HepG2 (cell line): ENCODE data around the gene TSACC. TPM values are rescaled to one million over a fixed set of nuclear protein-coding genes. Genes with fewer than 3 reads are reported as not detected.

Experiments used
- HNRNPK ChIP-seq: fragments of 200-400 bp; formaldehyde crosslinking; IDR thresholded peaks from 2 replicates; pipeline ENCODE4 v1.6.1; 2018; ENCODE audit warnings: low read length, low read depth, moderate library complexity, mild to moderate bottlenecking; ENCODE audit not compliant: poor library complexity, severe bottlenecking
- IRF2 ChIP-seq: IDR thresholded peaks from 2 replicates; pipeline ENCODE4 v1.6.1; 2018; ENCODE audit warnings: missing genetic modification reagents, missing compliant biosample characterization
- MTF2 ChIP-seq: sonication (generic); formaldehyde crosslinking; IDR thresholded peaks from 2 replicates; pipeline ENCODE4 v1.5.0; 2020; ENCODE audit warnings: missing genetic modification reagents, borderline replicate concordance
- NCOA5 ChIP-seq: sonication (generic); formaldehyde crosslinking; IDR thresholded peaks from 2 replicates; pipeline ENCODE4 v1.4.0; 2020; ENCODE audit warnings: missing genetic modification reagents
- PCBP1 ChIP-seq: fragments of 200-400 bp; formaldehyde crosslinking; IDR thresholded peaks from 2 replicates; pipeline ENCODE4 v1.6.1; 2017; ENCODE audit warnings: mild to moderate bottlenecking, low read depth, low read length, borderline replicate concordance
- PLRG1 ChIP-seq: fragments of 450-650 bp; conservative IDR thresholded peaks from 2 replicates; pipeline ENCODE4 v1.6.1; 2016
- SMAD9 ChIP-seq: sonication (generic); formaldehyde crosslinking; IDR thresholded peaks from 2 replicates; pipeline ENCODE4 v1.5.1; 2020; ENCODE audit warnings: mild to moderate bottlenecking, missing genetic modification reagents
- ZNF234 ChIP-seq: sonication (generic); formaldehyde crosslinking; conservative IDR thresholded peaks from 2 replicates; pipeline ENCODE4 v1.5.1; 2020; ENCODE audit warnings: mild to moderate bottlenecking, missing genetic modification reagents
- ZNF619 ChIP-seq: sonication (generic); formaldehyde crosslinking; IDR thresholded peaks from 2 replicates; pipeline ENCODE4 v1.4.0; 2020; ENCODE audit warnings: mild to moderate bottlenecking, missing genetic modification reagents
- ZNF670 ChIP-seq: sonication (generic); formaldehyde crosslinking; IDR thresholded peaks from 2 replicates; pipeline ENCODE4 v1.8.0; 2022; ENCODE audit warnings: mild to moderate bottlenecking, missing genetic modification reagents, borderline replicate concordance
- ZSCAN12 ChIP-seq: sonication (generic); formaldehyde crosslinking; IDR thresholded peaks from 2 replicates; pipeline ENCODE4 v1.9.0; 2021; ENCODE audit warnings: mild to moderate bottlenecking, missing genetic modification reagents
- polyA plus RNA-seq, 8 experiments: library from polyadenylated mRNA; depleted of rRNA in 3 of 8; stranded (reverse) in 7 of 8; unstranded in 1 of 8; fragments of >200 nt; fragmentation: Illumina TruSeq in 4 of 8; extraction: Trizol in 4 of 8; gene quantifications; 2 replicates each; pipeline versions ENCODE4 v1.2.1 to v1.2.3, GENCODE V29; 2011 to 2016; ENCODE audit warnings: low read depth in 4 of 8, missing spikeins in 1 of 8, mixed read lengths in 1 of 8; ENCODE audit not compliant: insufficient read depth in 1 of 8
- total RNA-seq, 5 experiments: library from RNA; depleted of rRNA; stranded (reverse); fragments of >200 nt; fragmentation: Illumina TruSeq; extraction: Trizol; gene quantifications; 2 replicates each; pipeline ENCODE4 v1.2.3, GENCODE V29; 2016; ENCODE audit warnings: low read depth in 1 of 5
- TF ChIP-seq, protein P1 (sequence below): sonication (generic); formaldehyde crosslinking; conservative IDR thresholded peaks from 2 replicates; pipeline ENCODE4 v1.8.0; 2022; ENCODE audit warnings: low read depth, missing genetic modification reagents
- TF ChIP-seq, protein P2 (sequence below): IDR thresholded peaks from 2 replicates; pipeline ENCODE4 v1.6.1; 2016; ENCODE audit warnings: missing compliant biosample characterization, missing genetic modification reagents, borderline replicate concordance
- TF ChIP-seq, protein P3 (sequence below): sonication (generic); formaldehyde crosslinking; IDR thresholded peaks from 2 replicates; pipeline ENCODE4 v1.4.0; 2020; ENCODE audit warnings: missing genetic modification reagents
- TF ChIP-seq, protein P4 (sequence below), 2 experiments: IDR thresholded peaks; 2 replicates each; pipeline ENCODE4 v1.6.1; 2011 to 2012; ENCODE audit warnings: low read length in 2 of 2, borderline replicate concordance in 1 of 2, low read depth in 1 of 2, mild to moderate bottlenecking in 1 of 2, moderate library complexity in 1 of 2
- TF ChIP-seq, protein P5 (sequence below): sonication (generic); formaldehyde crosslinking; IDR thresholded peaks from 2 replicates; pipeline ENCODE4 v1.8.0; 2022; ENCODE audit warnings: mild to moderate bottlenecking, missing genetic modification reagents, borderline replicate concordance
- TF ChIP-seq, protein P6 (sequence below): sonication (generic); formaldehyde crosslinking; IDR thresholded peaks from 2 replicates; pipeline ENCODE4 v1.8.0; 2022; ENCODE audit warnings: mild to moderate bottlenecking, missing genetic modification reagents, moderate library complexity

TSACC gene
- total and polyA plus RNA-seq, 2 of the 13 experiments (the other 11 are each of a cell fraction or from before 2014, with no cell fraction given): 1.5 to 2.6 TPM

DNA sequence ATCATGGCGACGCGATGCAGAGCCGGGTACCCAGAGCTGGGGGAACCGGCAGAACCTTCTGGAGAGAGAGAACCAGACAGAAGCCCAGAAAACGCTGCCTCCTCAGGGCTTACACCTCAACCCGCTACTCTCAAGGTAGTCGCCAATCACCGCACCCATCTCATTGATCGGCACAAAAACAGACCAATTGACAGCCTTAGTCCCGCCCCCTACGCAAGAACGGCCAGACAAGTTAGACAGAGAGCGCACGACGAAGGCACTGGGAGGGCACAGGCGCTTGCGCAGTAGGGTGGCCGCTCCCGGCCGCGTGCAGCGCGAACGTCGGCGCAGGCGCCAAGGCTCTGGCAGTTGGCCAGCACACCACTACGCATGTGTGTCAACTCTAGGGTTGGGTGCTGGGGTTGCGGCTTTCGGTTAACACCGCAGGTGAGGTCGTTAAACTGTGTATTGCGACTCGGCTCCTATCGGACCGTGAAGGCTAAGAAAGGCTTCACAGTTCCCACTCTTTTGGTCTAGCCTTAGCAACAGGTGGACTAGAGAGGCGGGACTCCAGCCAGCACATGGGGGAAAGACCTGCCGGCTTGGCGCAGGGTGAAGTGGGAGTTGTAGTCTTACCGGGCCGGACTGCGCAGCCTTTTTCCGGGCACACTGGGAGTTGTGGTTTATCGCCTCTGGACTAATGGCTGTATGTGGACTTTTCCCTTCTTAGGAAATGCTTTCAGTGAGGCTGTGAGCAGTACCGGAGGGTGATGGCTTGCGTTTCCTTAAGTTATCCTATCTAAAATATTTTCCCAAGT lies at the start of gene TSACC, which contains the start of gene CCT3 (continued):
- TF ChIP-seq, protein P1, sequence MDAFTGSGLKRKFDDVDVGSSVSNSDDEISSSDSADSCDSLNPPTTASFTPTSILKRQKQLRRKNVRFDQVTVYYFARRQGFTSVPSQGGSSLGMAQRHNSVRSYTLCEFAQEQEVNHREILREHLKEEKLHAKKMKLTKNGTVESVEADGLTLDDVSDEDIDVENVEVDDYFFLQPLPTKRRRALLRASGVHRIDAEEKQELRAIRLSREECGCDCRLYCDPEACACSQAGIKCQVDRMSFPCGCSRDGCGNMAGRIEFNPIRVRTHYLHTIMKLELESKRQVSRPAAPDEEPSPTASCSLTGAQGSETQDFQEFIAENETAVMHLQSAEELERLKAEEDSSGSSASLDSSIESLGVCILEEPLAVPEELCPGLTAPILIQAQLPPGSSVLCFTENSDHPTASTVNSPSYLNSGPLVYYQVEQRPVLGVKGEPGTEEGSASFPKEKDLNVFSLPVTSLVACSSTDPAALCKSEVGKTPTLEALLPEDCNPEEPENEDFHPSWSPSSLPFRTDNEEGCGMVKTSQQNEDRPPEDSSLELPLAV: no peak
- TF ChIP-seq IRF2 (CRISPR knock-in tag) (peak; percentile 81), ZNF619 (no peak), ZNF670 (CRISPR knock-in tag) (peak; percentile 49; the same call in 1 of the 2 replicates), PCBP1 (no peak), ZNF234 (CRISPR knock-in tag) (no peak), HNRNPK (no peak), MTF2 (CRISPR knock-in tag) (no peak), ZSCAN12 (CRISPR knock-in tag) (no peak), NCOA5 (CRISPR knock-in tag) (no peak), PLRG1 (no peak), SMAD9 (no peak)
- TF ChIP-seq, protein P2, sequence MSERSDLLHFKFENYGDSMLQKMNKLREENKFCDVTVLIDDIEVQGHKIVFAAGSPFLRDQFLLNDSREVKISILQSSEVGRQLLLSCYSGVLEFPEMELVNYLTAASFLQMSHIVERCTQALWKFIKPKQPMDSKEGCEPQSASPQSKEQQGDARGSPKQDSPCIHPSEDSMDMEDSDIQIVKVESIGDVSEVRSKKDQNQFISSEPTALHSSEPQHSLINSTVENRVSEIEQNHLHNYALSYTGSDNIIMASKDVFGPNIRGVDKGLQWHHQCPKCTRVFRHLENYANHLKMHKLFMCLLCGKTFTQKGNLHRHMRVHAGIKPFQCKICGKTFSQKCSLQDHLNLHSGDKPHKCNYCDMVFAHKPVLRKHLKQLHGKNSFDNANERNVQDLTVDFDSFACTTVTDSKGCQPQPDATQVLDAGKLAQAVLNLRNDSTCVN (CRISPR knock-in tag): peak; percentile 96
- TF ChIP-seq, protein P3, sequence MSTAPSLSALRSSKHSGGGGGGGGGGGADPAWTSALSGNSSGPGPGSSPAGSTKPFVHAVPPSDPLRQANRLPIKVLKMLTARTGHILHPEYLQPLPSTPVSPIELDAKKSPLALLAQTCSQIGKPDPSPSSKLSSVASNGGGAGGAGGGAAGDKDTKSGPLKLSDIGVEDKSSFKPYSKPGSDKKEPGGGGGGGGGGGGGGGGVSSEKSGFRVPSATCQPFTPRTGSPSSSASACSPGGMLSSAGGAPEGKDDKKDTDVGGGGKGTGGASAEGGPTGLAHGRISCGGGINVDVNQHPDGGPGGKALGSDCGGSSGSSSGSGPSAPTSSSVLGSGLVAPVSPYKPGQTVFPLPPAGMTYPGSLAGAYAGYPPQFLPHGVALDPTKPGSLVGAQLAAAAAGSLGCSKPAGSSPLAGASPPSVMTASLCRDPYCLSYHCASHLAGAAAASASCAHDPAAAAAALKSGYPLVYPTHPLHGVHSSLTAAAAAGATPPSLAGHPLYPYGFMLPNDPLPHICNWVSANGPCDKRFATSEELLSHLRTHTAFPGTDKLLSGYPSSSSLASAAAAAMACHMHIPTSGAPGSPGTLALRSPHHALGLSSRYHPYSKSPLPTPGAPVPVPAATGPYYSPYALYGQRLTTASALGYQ (CRISPR knock-in tag): no peak
- TF ChIP-seq, protein P4, sequence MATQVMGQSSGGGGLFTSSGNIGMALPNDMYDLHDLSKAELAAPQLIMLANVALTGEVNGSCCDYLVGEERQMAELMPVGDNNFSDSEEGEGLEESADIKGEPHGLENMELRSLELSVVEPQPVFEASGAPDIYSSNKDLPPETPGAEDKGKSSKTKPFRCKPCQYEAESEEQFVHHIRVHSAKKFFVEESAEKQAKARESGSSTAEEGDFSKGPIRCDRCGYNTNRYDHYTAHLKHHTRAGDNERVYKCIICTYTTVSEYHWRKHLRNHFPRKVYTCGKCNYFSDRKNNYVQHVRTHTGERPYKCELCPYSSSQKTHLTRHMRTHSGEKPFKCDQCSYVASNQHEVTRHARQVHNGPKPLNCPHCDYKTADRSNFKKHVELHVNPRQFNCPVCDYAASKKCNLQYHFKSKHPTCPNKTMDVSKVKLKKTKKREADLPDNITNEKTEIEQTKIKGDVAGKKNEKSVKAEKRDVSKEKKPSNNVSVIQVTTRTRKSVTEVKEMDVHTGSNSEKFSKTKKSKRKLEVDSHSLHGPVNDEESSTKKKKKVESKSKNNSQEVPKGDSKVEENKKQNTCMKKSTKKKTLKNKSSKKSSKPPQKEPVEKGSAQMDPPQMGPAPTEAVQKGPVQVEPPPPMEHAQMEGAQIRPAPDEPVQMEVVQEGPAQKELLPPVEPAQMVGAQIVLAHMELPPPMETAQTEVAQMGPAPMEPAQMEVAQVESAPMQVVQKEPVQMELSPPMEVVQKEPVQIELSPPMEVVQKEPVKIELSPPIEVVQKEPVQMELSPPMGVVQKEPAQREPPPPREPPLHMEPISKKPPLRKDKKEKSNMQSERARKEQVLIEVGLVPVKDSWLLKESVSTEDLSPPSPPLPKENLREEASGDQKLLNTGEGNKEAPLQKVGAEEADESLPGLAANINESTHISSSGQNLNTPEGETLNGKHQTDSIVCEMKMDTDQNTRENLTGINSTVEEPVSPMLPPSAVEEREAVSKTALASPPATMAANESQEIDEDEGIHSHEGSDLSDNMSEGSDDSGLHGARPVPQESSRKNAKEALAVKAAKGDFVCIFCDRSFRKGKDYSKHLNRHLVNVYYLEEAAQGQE (IDR thresholded peaks at IDR 0.05; ENCODE audit: borderline replicate concordance in 1 of 2, low read depth in 1 of 2, low read length in 2 of 2): no peak
- TF ChIP-seq, protein P5, sequence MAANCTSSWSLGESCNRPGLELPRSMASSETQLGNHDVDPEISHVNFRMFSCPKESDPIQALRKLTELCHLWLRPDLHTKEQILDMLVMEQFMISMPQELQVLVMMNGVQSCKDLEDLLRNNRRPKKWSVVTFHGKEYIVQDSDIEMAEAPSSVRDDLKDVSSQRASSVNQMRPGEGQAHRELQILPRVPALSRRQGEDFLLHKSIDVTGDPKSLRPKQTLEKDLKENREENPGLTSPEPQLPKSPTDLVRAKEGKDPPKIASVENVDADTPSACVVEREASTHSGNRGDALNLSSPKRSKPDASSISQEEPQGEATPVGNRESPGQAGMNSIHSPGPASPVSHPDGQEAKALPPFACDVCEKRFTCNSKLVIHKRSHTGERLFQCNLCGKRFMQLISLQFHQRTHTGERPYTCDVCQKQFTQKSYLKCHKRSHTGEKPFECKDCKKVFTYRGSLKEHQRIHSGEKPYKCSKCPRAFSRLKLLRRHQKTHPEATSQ (CRISPR knock-in tag): 0 out of 2 replicates have a peak, but pooled peaks have one; percentile 34
- TF ChIP-seq, protein P6, sequence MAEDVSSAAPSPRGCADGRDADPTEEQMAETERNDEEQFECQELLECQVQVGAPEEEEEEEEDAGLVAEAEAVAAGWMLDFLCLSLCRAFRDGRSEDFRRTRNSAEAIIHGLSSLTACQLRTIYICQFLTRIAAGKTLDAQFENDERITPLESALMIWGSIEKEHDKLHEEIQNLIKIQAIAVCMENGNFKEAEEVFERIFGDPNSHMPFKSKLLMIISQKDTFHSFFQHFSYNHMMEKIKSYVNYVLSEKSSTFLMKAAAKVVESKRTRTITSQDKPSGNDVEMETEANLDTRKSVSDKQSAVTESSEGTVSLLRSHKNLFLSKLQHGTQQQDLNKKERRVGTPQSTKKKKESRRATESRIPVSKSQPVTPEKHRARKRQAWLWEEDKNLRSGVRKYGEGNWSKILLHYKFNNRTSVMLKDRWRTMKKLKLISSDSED: no peak
